GM06990 (cell line): ENCODE measurements around the gene BNIP2.
A peak's percentile ranks its signal among the peaks of the same experiment; 100 is the strongest.

Experiments
- DNase-seq: peaks from one replicate; pipeline ENCODE4 v3.0.0-alpha.2; 2011; ENCODE audit not compliant: insufficient read length; ENCODE audit errors: extremely low read depth
- H3K27me3 ChIP-seq: replicated peaks from 2 replicates; pipeline ENCODE4 v1.6.0; 2011; ENCODE audit warnings: low read length; ENCODE audit not compliant: control insufficient read depth, insufficient read depth
- H3K36me3 ChIP-seq: 2 replicates; pipeline ENCODE4 v1.5.1; 2011; ENCODE audit warnings: low read length; ENCODE audit not compliant: control insufficient read depth, insufficient read depth
- H3K4me3 ChIP-seq: replicated peaks from 2 replicates; pipeline ENCODE4 v1.5.1; 2011; ENCODE audit warnings: low read depth, mild to moderate bottlenecking, control low read depth, low read length
- CTCF ChIP-seq: IDR thresholded peaks from 2 replicates; pipeline ENCODE4 v1.5.1; 2011; ENCODE audit warnings: low read length, control low read depth, mild to moderate bottlenecking, inconsistent platforms; ENCODE audit not compliant: insufficient read depth, poor library complexity, severe bottlenecking

Gene BNIP2

GRCh38 chr15:59676565-59676964 lies 12.6 kb downstream of the BNIP2 start:
- Histone ChIP-seq H3K36me3 (peaks cover 19% of the 10 kb centered on the region), H3K4me3 (no peak overlapping the region), H3K27me3 (no peaks in the 10 kb centered on the region)
- TF ChIP-seq CTCF, result no peak
- no peak for DNase-seq

GRCh38 chr15:59674361-59674877 lies 14.7 kb downstream of the BNIP2 start:
- Histone ChIP-seq H3K36me3 (peaks cover 13% of the 10 kb centered on the region), H3K27me3 (no peaks in the 10 kb centered on the region), H3K4me3 (no peak overlapping the region)
- TF ChIP-seq CTCF, result no peak
- DNase-seq, result no peak

- TF ChIP-seq CTCF, result no peak
- peaks cover 7% of the 10 kb centered on the region; the same call in 1 of the 2 replicates for H3K36me3 ChIP-seq
These were observed 20.6 kb downstream of the BNIP2 start for GRCh38 chr15:59668556-59668955.

GRCh38 chr15:59662260-59662659 lies 26.9 kb downstream of the BNIP2 start:
- DNase-seq, result no peak
- Histone ChIP-seq H3K4me3 (no peak overlapping the region), H3K27me3 (no peaks in the 10 kb centered on the region), H3K36me3 (peaks cover 6% of the 10 kb centered on the region)
- TF ChIP-seq CTCF, result no peak

More at GRCh38 chr15:59668556-59668955, 20.6 kb downstream of the BNIP2 start:
- Histone ChIP-seq H3K4me3 (no peak overlapping the region), H3K27me3 (no peaks in the 10 kb centered on the region)
- DNase-seq, result no peak

- no peaks in the 10 kb centered on the region for H3K27me3 ChIP-seq
- H3K36me3 ChIP-seq, result peaks cover 6% of the 10 kb centered on the region
- no peak overlapping the region for H3K4me3 ChIP-seq
- no peak for DNase-seq
- no peak for TF ChIP-seq CTCF
These were observed 29.8 kb downstream of the BNIP2 start for GRCh38 chr15:59659366-59659765.

- Histone ChIP-seq H3K27me3 (no peaks in the 10 kb centered on the region), H3K36me3 (peaks cover 9% of the 10 kb centered on the region), H3K4me3 (peak overlapping the region; percentile 85)
- DNase-seq, result no peak
- no peak for TF ChIP-seq CTCF
These were observed 31.4 kb downstream of the BNIP2 start for GRCh38 chr15:59657635-59658125.
